Keratinocyte (primary cell): ENCODE data around the gene C6orf15. TPM values are rescaled to one million over a fixed set of nuclear protein-coding genes. Genes with fewer than 3 reads are reported as not detected.

Source experiments
- DNase-seq: peaks from one replicate; pipeline ENCODE4 v3.0.0-alpha.2; 2011; ENCODE audit warnings: low read depth, missing footprints, low spot score
- FAIRE-seq: peaks from 2 replicates; lab custom pipeline; 2011; peaks lifted over from hg19 to GRCh38; lab: Jason Lieb, UNC
- H2AFZ ChIP-seq: 2 replicates; pipeline ENCODE4 v1.6.0; 2012; ENCODE audit warnings: low read length, control low read depth, inconsistent platforms; ENCODE audit not compliant: control insufficient read depth
- H3K27ac ChIP-seq: 2 replicates; pipeline ENCODE4 v1.5.1; 2011; ENCODE audit warnings: low read length; ENCODE audit not compliant: control insufficient read depth, insufficient read depth
- H3K27me3 ChIP-seq: 3 replicates; pipeline ENCODE4 v1.6.0; 2011; ENCODE audit warnings: low read length; ENCODE audit not compliant: control insufficient read depth, insufficient read depth; ENCODE audit errors: extremely low read depth
- H3K36me3 ChIP-seq, 2 experiments: 2 replicates in 1 of 2; 3 replicates in 1 of 2; pipeline ENCODE4 v1.5.1; 2011; ENCODE audit warnings: low read length in 2 of 2, mild to moderate bottlenecking in 1 of 2; ENCODE audit not compliant: control insufficient read depth in 2 of 2, insufficient read depth in 2 of 2; ENCODE audit errors: extremely low read depth in 1 of 2
- H3K4me1 ChIP-seq: 3 replicates; pipeline ENCODE4 v1.5.1; 2011; ENCODE audit warnings: low read length; ENCODE audit not compliant: control insufficient read depth, insufficient read depth; ENCODE audit errors: extremely low read depth
- H3K4me2 ChIP-seq: 3 replicates; pipeline ENCODE4 v1.6.0; 2011; ENCODE audit warnings: low read depth, low read length; ENCODE audit not compliant: control insufficient read depth, insufficient read depth; ENCODE audit errors: extremely low read depth
- H3K4me3 ChIP-seq, 3 experiments: fragments of 200-600 bp in 1 of 3; sonication (generic) in 1 of 3; 2 replicates in 2 of 3; 3 replicates in 1 of 3; pipeline ENCODE4 v1.5.1; 2011 to 2016; ENCODE audit warnings: low read length in 3 of 3, mild to moderate bottlenecking in 3 of 3, control low read depth in 2 of 3, inconsistent platforms in 1 of 3, low read depth in 1 of 3, mixed read lengths in 1 of 3, mixed run types in 1 of 3, moderate library complexity in 1 of 3; ENCODE audit not compliant: control insufficient read depth in 2 of 3, insufficient read depth in 2 of 3; ENCODE audit errors: extremely low read depth in 1 of 3
- H3K79me2 ChIP-seq: 2 replicates; pipeline ENCODE4 v1.6.0; 2012; ENCODE audit warnings: low read length; ENCODE audit not compliant: control insufficient read depth, insufficient read depth
- H3K9ac ChIP-seq: 3 replicates; pipeline ENCODE4 v1.6.0; 2011; ENCODE audit warnings: low read length; ENCODE audit not compliant: control insufficient read depth, insufficient read depth; ENCODE audit errors: extremely low read depth
- H3K9me1 ChIP-seq: 3 replicates; pipeline ENCODE4 v1.6.0; 2011; ENCODE audit warnings: low read length; ENCODE audit not compliant: control insufficient read depth, insufficient read depth; ENCODE audit errors: extremely low read depth
- H3K9me3 ChIP-seq: 2 replicates; pipeline ENCODE4 v1.5.1; 2012; ENCODE audit warnings: low read depth, low read length; ENCODE audit not compliant: control insufficient read depth
- H4K20me1 ChIP-seq: 3 replicates; pipeline ENCODE4 v1.6.0; 2011; ENCODE audit warnings: low read length; ENCODE audit not compliant: control insufficient read depth, insufficient read depth; ENCODE audit errors: extremely low read depth
- CTCF ChIP-seq, 3 experiments: IDR thresholded peaks in 1 of 3; conservative IDR thresholded peaks in 1 of 3; optimal IDR thresholded peaks in 1 of 3; 2 replicates in 2 of 3; 3 replicates in 1 of 3; pipeline versions ENCODE3 to v1.5.1; 2011; ENCODE audit warnings: low read length in 3 of 3, mild to moderate bottlenecking in 3 of 3, moderate library complexity in 2 of 3, control low read depth in 1 of 3, inconsistent platforms in 1 of 3; ENCODE audit not compliant: insufficient read depth in 2 of 3; ENCODE audit errors: extremely low read depth in 1 of 3
- EZH2 ChIP-seq: IDR thresholded peaks from one replicate; pipeline ENCODE4 v1.6.1; 2012; ENCODE audit warnings: inconsistent platforms, mild to moderate bottlenecking, low read length, moderate library complexity
- dilution Hi-C: fragments of 300-500 bp; cut with MboI; formaldehyde crosslinking; loops from one replicate; pipeline ENCODE4 v1.7.0; 2020; ENCODE audit warnings: low sequenced_read_pairs; ENCODE audit not compliant: extremely low pct_ligation_motif_present
- polyA plus RNA-seq, 5 experiments: library from polyadenylated mRNA; depleted of rRNA in 3 of 5; stranded (reverse) in 3 of 5; stranded (forward) in 1 of 5; unstranded in 1 of 5; fragments of >200 nt; gene quantifications; 1 replicate in 1 of 5; 2 replicates in 3 of 5; 3 replicates in 1 of 5; pipeline versions ENCODE4 v1.2.1 to v1.2.3, GENCODE V29; 2011 to 2012; ENCODE audit warnings: missing spikeins in 2 of 5, low read depth in 1 of 5, low replicate concordance in 1 of 5

Gene C6orf15
- polyA plus RNA-seq, 1 donor (not counting 4 experiments of a cell fraction or from before 2014, with no cell fraction given): 0.08 TPM

DNA sequence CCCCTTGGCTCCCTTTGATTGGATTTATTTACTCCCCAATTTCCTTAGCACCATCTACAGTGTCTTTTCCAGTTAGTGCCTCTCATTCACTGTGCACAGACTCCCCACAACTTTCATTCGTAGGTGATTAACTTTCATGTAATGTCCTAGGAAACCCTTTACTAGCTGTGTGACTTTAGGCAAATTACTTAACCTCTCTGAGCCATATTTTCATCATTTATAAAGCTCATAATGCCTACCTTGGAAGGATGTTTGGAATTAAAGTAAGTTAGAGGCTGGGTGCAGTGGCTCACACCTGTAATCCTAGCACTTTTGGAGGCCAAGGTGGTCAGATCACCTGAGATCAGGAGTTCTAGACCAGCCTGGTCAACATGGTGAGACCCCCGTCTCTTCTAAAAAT lies 20.1 kb downstream of the C6orf15 start:
- no peaks in the 10 kb centered on the region for H3K9me3 ChIP-seq
- no peaks in the 10 kb centered on the region for H3K9me1 ChIP-seq
- H3K4me2 ChIP-seq: no peak overlapping the region
- no peak overlapping the region for H3K27ac ChIP-seq
- H3K9ac ChIP-seq: no peak overlapping the region
- no peaks in the 10 kb centered on the region for H4K20me1 ChIP-seq
- TF ChIP-seq CTCF (optimal IDR thresholded peaks at IDR 0.05 in 1 of 3, IDR thresholded peaks at IDR 0.05 in 1 of 3, conservative IDR thresholded peaks at IDR 0.05 in 1 of 3; ENCODE audit: extremely low read depth in 1 of 3, insufficient read depth in 2 of 3, low read length in 3 of 3) (no peak), EZH2 (no peak)
- no peaks in the 10 kb centered on the region for H3K27me3 ChIP-seq
- DNase-seq (no peak), FAIRE-seq (no peak)
- H3K4me3 ChIP-seq: no peak overlapping the region
- no peaks in the 10 kb centered on the region for H3K79me2 ChIP-seq
- H3K36me3 ChIP-seq: no peaks in the 10 kb centered on the region
- H3K4me1 ChIP-seq: peaks cover 14% of the 10 kb centered on the region
- dilution Hi-C loops: no loop called here
- H2AFZ ChIP-seq: no peak overlapping the region

GRCh38 chr6:31091680-31092079 lies 20.7 kb downstream of the C6orf15 start:
- dilution Hi-C loops: no loop called here
- H3K4me1 ChIP-seq: peaks cover 19% of the 10 kb centered on the region
- no peak overlapping the region for H3K27ac ChIP-seq
- H3K9me3 ChIP-seq: no peaks in the 10 kb centered on the region
- no peaks in the 10 kb centered on the region for H3K9me1 ChIP-seq
- DNase-seq (no peak), FAIRE-seq (no peak)
- H3K27me3 ChIP-seq: no peaks in the 10 kb centered on the region
- H4K20me1 ChIP-seq: no peaks in the 10 kb centered on the region
- H3K79me2 ChIP-seq: no peaks in the 10 kb centered on the region
- no peak overlapping the region for H2AFZ ChIP-seq
- H3K4me3 ChIP-seq: no peak overlapping the region
- no peak for TF ChIP-seq CTCF (optimal IDR thresholded peaks at IDR 0.05 in 1 of 3, IDR thresholded peaks at IDR 0.05 in 1 of 3, conservative IDR thresholded peaks at IDR 0.05 in 1 of 3; ENCODE audit: extremely low read depth in 1 of 3, insufficient read depth in 2 of 3, low read length in 3 of 3)
- no peak for TF ChIP-seq EZH2
- H3K9ac ChIP-seq: no peak overlapping the region
- H3K4me2 ChIP-seq: no peak overlapping the region
- H3K36me3 ChIP-seq: no peaks in the 10 kb centered on the region
